Non-pigmented ciliary epithelial cell (primary cell): ENCODE measurements around the gene CAMK2B.
"Not testable (repeated sequence)": the region's sequence is repeated elsewhere in the genome, so short reads cannot be mapped to it uniquely, and the experiment has no call there.

Experiments used
- DNase-seq: peaks from one replicate; pipeline ENCODE4 v3.0.0-alpha.2; 2010; ENCODE audit warnings: low read depth

CAMK2B gene

DNA sequence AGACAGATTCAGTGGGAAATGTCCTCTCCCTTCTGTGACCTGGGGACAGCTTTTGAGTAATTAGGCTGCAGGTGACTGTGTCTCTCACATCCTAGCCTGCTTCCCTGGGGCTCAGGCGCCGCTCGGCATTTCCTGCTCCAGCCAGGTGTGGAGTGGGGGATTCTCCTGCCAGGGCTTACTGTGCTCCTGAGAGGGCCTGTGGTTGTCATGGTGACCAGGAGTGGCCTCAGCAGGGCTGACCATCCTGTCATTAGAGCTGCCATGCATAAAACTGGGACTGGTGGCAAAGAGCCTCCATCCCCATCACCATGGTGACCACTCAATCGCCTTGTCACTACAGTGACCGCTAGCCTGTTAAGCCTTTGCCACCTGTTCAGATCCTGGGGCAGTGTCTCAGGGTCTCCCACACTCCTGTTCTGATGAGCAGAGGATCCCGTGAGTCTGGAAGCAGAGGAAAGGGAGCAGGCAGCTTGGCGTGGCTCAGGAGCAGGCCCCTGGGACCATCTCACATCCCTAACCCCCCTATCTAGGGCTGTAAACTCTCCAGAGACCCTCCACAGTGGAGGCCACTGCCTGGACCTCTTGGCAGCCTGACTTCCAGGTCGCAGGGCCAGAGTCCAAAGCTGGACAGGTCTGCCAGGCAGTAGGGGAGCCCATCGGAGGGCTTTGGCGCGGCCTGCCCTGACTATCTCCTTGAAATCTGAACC is 136.0 kb downstream of the CAMK2B start, which contains the start of gene GCK:
TSS of gene GCK (minus strand) at position 154 of the 707 bp plus-strand sequence. CDS start 486 bp downstream, outside the sequence.
- DNase-seq, result no peak

DNA sequence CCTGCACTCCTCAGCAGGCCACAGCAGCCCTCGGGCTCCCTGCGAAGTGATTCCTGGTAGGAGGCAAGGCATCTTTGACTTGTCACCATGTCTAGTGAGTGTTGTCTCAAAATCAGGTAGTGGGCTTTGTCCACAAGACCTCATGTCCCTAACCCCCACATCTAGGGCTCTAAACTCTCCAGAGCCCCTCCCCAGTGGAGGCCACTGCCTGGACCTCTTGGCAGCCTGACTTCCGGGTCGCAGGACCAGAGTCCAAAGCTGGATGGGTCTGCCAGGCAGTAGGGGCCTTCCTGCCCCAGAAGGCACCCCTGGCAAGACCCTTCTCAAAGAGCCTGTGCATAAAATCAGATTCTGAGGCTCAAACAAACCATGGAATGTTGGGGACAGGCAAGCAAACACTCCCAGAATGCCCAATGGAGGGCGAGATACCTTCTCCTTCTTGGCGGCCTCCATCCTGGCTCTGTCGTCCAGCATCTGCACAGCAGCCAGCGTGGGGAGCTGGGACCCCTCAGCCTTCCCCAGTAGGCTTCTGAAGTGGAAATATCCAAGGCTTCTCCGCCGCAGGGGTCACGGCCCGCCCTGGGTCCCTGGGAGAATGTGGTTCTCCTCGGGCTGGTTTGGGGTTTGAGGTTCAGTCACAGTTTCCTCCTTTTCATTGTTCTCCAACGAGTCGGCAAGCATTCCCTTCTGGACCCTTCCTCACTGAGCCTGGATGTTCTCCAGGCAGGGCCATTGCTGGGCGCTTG is 136.7 kb downstream of the CAMK2B start:
- no peak for DNase-seq

DNA sequence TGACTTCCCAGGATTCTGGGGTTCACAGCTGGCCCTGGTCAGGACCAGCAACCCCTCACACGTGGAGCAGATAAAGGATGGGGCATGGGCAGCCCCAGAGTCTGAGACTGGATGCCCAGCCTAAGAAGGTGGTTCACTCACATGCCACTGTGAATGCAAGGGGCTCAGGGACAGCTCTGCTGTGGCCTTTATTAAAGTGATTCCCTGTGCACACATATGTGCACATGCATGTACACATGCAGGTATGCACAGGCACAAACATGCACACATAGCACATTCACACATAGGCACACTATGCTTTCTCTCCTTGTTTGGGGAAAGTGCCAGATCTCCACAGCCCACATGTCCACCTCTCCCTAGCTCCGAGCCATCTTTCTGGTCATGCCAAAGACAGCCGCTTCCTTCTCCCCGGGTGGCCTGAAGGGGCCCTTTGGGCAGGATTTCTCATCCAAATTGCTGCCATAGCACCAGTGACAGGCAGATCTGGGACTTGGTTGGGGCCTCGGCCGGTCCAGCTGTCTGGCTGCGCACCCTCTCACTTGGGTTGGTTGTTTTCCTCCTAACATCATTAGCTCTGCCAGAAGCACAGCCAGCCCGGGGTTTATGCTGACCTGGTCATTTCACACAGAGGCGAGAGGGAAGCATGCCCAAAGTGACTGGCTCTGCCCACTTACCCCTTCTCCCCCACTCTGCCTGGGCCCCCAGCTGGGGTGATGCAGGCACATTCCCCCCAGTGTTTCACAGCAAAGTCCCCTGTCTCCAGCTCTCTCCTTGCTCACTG is 137.6 kb downstream of the CAMK2B start:
- DNase-seq, result no peak

DNA sequence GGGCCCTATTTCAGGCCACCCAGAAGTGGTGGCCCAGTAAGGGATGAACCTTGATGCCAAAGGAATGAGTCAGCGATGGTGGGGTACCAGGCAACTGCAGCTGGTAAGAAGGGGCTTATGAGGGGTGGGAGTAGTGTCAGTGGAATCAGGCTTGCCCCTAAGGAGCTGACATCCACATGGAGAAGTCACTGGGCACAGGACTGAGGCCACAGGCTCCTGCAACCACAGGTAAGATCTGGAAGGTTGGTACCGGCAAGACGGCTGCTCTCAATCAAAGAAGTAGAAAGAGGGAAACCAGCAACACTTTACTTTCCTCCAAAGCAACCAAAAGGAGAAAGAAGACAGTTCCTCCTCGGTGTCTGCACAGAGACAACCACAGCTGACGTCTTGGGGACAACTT is 138.7 kb downstream of the CAMK2B start:
- no peak for DNase-seq

DNA sequence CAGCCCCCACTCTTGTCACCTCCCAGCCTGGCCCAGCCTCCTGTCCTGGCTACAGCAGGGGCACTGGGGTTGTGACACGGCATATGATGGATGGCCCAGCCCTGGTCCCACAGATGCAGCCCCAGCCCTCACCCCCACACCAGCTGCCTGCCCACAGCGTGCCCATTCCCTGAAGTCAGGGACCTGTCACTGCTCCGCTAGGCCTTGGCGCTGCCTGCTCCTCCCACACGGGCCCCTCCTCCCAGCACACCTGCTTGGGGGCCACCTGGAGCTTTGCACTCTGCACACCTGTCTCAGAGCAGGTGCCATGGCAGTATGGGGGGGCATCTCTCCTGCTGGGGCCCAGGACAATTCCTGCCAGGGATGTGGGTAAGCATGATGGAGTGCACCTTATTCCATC is 139.7 kb downstream of the CAMK2B start:
- no peak for DNase-seq

DNA sequence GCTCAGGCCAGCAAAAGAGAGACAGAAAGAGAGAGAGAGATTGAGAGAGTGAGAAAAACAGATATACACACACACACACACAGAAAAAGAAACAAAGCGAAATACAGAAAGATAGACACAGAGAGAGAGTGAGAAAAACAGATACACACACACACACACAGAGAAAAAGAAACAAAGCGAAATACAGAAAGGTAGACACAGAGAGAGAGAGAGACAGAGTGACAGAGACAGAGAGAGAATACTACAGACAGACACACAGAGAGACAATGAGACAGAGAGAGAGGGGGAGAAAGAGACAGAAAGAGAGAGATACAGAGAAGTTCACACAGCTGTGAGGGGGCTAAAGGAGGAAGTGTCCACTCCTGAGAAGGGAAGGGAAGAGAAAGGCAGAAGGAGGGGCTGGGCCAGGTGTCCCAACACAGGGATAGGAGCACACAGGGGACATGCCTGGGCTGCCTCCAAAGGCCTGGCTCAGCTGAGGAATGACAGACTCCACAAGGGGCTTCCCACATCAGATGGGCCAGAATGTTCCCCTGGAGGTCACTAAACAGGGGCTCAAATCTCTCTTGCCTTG is 140.4 kb downstream of the CAMK2B start:
- DNase-seq, result no peak

DNA sequence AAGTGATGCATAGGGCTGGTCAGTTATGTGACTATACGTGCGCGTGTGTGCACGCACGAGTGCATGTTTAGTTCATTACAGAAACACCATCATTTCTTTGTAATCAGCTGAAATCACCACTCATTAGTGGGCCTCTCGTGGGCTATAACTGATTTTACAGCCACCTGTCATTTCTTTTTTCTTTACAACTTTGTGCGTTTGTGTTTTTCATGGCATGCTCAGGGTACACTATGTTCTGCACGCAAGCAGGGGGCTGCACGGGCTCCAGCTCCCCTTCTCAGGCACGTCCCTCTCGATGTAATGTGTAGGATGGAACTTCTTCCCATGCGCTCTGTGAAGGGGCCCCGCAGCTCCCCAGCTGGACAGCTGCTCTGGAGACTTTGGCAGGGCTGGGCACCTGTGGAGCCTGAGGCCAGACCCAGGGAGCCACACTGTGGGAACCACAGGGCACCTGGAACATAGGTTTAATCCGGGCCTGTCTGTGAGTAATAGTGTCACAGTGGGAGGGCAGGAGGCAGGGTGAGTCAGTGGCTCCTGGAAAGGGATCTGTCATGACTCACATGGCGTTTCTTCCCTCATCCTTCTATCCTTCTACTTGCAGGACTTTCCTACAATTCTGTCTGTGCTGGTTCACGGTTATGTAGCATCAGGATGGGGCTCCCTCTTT is 141.1 kb downstream of the CAMK2B start:
- peak; percentile 68 for DNase-seq

DNA sequence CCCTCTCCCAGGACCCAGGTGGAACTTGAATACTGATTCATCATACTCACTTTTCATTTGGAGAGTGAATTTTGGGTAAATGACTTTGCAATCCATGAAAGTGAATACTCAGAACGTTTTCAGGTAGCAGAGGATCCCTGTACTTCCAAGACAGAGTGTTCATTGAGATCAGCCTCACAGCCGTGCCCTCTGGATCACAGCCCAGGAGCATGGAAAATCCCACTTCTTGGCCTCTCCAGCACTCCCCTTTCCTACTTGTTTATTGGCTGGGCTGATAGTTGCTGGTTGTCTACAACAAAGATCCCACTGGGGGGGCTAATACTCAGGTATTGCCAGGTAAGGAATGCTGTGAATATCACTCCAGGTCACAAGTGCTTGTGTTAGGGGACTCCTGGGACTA is 142.0 kb downstream of the CAMK2B start:
- DNase-seq, result no peak

DNA sequence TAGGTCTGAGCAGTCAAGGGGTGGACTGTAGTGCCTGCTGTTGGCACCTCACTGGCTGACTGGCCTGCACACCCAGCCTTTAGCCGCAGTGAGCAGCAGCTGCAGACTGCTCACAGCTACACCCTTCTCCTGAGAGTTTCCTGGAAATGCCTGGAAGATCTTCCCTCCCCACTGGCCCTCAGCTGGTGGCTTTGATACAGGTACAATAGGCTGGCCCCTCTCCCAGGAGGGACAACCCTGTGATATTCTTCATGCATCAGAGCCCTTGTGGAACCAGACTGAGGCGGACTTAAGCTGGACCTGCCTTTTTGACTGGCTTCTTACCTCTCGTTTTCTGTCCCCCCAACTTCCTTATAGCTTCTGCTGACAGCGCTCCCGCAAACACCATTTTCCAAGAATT is 142.6 kb downstream of the CAMK2B start:
- DNase-seq, result no peak

DNA sequence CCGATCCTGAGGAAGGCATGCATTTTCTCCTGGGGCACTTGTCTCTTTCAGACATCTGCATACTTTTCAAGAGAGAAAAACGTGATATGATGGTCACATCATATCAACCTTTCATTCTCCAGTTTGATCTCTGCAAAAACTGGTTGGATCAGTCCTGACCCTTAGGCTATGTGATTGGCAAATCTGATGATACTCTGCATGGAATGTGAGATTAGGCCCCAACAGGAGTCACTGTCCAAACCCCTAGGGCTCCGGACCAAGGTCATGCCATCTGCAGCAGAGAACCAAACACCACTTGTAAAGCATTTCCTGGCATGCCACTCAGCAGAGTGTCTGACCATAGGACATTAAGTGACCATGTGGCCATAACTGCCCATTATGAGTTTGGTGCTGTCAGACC is 144.8 kb downstream of the CAMK2B start:
- DNase-seq, result no peak

DNA sequence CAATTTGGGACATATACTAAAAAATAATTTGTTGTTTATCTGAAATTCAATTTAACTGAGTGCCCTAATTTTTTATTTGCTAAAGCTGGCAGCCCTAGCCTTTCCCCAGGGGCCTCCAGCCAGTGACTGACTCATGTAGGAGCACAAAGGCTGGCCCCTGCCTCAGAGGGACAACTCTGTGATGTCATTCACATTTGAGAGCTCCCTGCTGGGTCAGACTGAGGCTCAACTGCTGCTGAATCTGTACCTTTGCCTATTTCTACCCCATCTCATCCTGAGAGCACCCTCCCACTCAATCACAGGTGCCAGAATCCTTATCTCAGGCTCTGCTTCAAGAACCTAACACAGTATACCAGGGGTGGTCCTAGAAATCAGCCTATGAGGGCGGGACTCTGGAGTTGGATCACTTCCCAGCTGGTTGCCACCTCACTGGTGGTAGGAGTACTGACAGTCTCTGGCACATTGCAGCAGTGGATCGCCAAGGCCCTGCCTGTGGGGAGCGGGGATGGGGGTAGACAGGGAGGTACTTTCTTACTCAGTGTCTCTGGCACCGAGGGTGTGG is 147.7 kb downstream of the CAMK2B start:
- no peak for DNase-seq

DNA sequence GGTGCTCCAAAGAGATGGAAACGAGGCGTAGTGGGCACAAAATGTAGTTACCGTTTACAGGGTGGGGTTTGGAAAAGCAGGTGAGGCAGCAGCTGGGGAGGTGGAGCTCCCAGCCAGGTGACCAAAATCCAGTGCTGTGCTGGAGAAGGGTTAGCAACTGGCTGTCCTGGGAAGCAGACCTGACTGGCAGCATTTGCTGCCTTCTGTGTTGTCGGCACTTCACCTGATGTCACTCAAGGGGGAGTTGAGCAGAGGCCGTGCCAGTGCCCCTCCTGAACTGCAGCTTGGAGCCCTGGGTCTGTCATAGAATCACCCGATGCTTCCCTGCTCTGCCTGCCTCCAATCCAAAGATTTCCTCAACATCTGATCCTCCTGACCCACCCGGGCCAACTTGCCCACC is 148.9 kb downstream of the CAMK2B start:
- no peak for DNase-seq

DNA sequence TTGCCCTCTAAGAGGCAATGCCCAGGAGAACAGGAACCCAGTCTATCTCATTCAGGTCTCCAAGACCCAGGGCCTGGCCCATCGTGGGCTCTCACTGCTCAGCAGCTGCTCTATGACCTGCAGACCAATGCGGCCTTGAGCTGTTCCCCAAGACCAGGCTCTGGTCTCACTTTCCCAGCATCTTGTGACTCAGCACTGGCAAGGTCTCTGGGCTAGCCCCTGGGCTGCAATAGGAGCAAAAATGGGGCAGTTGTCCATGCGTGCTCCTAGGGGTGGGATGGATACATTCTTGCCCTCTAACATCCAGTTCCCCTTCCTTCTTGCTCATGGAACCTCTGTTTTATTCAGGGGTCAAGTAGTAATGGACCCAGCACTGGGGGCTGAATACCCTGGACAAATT is 149.7 kb downstream of the CAMK2B start:
- DNase-seq, result no peak

DNA sequence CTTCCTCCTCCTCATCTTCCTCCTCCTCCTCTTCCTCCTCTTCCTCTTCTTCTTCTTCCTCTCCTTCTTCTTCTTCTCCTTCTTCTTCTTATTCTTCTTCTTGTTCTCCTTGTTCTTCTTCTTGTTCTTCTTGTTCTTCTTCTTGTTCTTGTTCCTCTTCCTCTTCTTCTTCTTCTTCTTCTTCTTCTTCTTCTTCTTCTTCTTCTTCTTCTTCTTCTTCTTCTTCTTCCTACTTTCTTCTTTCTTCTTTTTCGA is 150.8 kb downstream of the CAMK2B start:
- DNase-seq, result not testable (repeated sequence)

DNA sequence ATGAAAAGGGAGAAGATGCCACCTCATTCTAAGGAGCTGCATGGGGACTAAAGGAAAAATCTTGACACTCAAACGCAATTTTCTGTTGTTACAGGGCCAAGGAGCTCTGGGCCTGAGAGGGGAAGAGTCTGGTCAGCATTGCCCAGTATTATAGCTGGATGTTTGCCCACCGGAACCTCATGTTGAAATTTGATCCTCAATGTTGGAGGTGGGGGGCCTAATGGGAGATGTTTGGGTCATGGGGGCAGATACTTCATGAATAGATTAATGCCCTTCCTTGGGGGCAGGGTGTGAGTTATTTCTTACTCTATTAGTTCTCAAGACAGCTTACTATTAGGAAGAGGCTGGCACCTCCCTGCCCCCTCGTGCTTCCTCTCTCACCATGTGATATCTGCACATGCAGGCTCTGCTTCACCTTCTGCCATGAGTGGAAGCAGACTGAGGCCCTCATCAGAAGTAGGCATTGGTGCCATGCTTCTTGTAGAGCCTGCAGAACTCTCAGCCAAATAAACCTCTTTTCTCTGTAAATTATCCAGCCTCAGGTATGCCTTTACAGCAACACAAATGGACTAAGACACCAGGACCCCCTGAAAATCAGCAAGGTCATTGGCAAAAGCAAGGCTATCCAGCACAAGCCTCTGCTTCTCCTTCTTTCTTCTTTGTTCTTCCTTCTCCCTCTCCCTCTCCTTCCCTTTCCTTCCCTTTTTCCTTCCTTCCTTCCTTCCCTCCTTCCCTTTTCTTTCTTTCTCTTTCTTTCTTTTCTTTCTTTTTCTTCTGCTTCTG is 151.3 kb downstream of the CAMK2B start:
- DNase-seq, result no peak

DNA sequence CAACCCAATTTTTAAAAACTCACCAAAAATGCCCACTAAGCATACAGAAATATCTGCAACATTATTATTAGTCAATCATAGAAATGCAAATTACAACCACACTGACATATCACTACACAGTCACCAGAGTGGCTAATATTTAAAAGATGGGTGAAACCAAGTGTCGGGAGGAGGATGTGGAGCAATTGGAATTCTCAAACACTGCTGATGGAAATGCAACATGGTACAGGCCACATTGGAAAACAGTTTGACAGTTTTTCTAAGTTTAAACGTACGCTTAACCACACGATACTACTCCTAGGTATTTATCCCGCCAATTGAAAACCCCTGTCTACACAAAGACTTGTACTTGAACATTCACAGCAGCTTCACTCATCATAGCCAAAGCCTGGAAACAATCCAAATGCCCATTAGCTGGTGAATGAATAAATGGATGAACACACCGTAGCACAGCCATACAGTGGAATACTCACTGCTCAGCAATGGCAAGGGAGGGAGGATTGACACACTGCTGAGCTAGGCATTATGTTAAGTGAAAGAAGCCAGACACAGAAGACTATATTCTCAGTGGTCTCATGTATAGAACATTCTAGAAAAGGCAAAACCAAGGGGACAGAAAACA is 152.5 kb downstream of the CAMK2B start:
- no peak for DNase-seq

DNA sequence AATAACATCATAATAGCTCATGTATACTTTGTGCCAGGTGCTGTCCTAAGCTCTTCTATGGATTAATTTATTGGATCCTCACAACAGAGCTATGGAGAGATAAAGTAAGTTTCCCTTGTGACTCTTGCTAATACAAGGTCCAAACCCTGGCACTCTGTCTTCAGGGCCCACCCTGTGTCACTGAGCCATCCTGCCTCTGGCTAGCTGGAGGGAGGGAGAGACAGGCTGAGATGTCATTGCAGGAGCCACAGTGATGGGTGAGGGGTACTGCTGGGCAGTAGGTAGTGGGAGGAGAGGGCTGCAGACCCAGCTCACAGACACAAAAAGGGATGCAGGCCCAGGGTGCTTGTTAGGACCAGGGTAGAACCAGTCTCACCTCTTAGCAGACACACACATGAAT is 153.0 kb downstream of the CAMK2B start:
- no peak for DNase-seq

DNA sequence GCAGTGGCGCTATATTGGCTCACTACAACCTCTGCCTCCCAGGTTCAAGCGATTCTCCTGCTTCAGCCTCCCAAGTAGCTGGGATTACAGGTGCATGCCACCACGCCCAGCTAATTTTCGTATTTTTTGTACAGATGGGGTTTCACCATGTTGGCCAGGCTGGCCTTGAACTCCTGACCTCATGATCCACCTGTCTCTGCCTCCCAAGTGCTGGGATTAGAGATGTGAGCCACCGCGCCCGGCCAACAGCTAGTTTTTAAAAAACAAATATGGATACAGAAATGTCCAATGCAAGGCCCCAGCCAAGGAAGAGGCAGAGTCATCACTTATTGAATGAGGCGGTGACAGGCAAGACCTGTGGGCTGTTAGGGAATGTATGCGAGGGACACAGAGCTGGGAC is 153.5 kb downstream of the CAMK2B start:
- not testable (repeated sequence) for DNase-seq

DNA sequence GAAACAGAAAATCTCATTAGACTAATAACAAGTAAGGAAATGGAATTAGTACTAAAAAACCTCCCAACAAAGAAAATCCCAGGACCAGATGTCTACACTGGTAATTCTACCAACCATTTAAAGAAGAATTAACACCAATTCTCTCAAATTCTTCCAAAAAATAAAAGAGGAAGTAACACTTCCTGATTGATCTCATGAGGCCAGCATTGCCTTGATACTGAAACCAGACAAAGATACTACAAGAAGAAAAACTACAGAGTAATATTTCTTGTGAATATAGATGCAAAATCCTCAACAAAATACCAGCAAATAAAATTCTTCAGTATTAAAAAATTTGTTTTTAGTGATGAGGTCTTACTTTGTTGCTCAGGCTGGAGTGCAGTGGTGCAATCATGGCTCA is 157.5 kb downstream of the CAMK2B start:
- no peak for DNase-seq
